Pancreas (tissue), 10 donors: ENCODE measurements around the gene SLC24A4. TPM values are rescaled to one million over a fixed set of nuclear protein-coding genes. Genes with fewer than 3 reads are reported as not detected.

Experiments
- ATAC-seq, 4 donors: fragments of 200-7000 bp; cut with Tn5 transposase; one replicate each; pipeline versions ENCODE4 v1.8.0 to v1.9.1; 2020; ENCODE audit warnings: mild to moderate bottlenecking in 4 of 4, moderate library complexity in 4 of 4
- DNase-seq, 6 donors: peaks; one replicate each; pipeline ENCODE4 v3.0.0-alpha.2; 2020
- FAIRE-seq: peaks from 2 replicates; lab custom pipeline; 2012; peaks lifted over from hg19 to GRCh38; lab: Jason Lieb, UNC
- H3K27ac ChIP-seq, 4 donors: fragments of 200-600 bp; sonication (generic); 1 replicate in 3 of 4; 2 replicates in 1 of 4; pipeline versions ENCODE4 v1.5.0 to v1.8.0; 2020
- H3K27me3 ChIP-seq, 4 donors: fragments of 200-600 bp; one replicate each; pipeline ENCODE4 v1.8.0; 2021
- H3K36me3 ChIP-seq, 3 donors: fragments of 200-600 bp; sonication (generic) in 1 of 3; one replicate each; pipeline versions ENCODE4 v1.5.0 to v1.8.0; 2020 to 2021
- H3K4me1 ChIP-seq, 3 donors: fragments of 200-600 bp; one replicate each; pipeline ENCODE4 v1.8.0; 2021
- H3K4me3 ChIP-seq, 4 donors: fragments of 200-600 bp; sonication (generic) in 2 of 4; one replicate each; pipeline versions ENCODE4 v1.5.0 to v1.8.0; 2020 to 2021
- H3K9me3 ChIP-seq, 4 donors: fragments of 200-600 bp; one replicate each; pipeline ENCODE4 v1.8.0; 2021
- WGBS, 2 donors: extraction: QIAGEN DNeasy Blood & Tissue Kit; methylation state at CpG; one replicate each; pipeline ENCODE4 v1.1.7; 2013; 5-methylcytosine and 5-hydroxymethylcytosine counted together
- intact Hi-C, 3 donors: fragments of 100-400 bp; cut with DNase I; formaldehyde crosslinking; loops; one replicate each; pipeline versions ENCODE4 v1.11.1 to v1.14.2; 2022
- polyA plus RNA-seq, 2 donors: library from polyadenylated mRNA; stranded (reverse); fragments of 200-250 nt; gene quantifications; one replicate each; pipeline ENCODE4 v1.2.3, GENCODE V29; 2013
- total RNA-seq, 6 donors: library from RNA; stranded (reverse); fragmentation: NEBNext Ultra II Directional in 4 of 6; extraction: Animal tissue kit (Norgen Biotek cat#: 25700) in 4 of 6; gene quantifications; one replicate each; pipeline versions ENCODE4 v1.2.1 to v1.2.4, GENCODE V29; 2021 to 2023
- TF ChIP-seq, protein P1 (sequence below), 4 donors: fragments of 200-600 bp; sonication (generic) in 3 of 4; IDR thresholded peaks; one replicate each; pipeline versions ENCODE4 v1.5.0 to v1.8.0; 2021; ENCODE audit warnings: antibody characterized with exemption in 4 of 4
- donor health status: healthy with polysubstance abuse.
- donor health status: DM: no; HTN: no; CAD: no; lungs with moderate emphysema.
- donor health status: DM: no; HTN: no; CAD: no.
- donor health status: control.
- donor health status: control.
- donor health status: Bipolar disorder and iron deficiency.
- donor health status: DM: yes; HTN: yes; CAD: no.
- donor health status: DM: no; HTN: no; CAD: no.
- donor health status: DM: no; HTN: no; CAD: no.
- donor health status: DM: yes; HTN: yes; CAD: no.

Gene SLC24A4
- total and polyA plus RNA-seq, 8 donors = 0.04 to 0.14 (median 0.07) TPM

DNA sequence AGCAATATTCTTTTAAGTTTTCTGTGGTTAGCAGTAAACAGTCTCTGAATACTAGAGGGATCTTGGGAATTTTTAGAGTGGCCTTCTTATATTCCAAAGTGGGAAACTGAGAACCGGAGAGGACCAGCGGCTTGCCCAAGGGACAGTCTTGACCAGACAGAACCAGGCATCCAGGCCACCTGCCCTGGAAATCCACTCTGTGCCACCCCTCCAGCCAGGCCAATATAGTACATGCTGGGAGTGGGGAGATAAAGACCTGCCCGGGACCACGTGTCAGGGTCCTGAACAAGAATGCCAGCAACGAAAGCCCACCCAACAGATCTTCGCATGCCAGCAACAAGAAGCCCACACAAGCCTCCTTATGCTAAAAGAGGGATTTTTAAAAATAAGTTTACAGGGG is 141.2 kb downstream of the SLC24A4 start:
- Histone ChIP-seq H3K4me3 (no peak overlapping the region), H3K4me1 (no peaks in the 10 kb centered on the region), H3K9me3 (no peaks in the 10 kb centered on the region), H3K27me3 (no peaks in the 10 kb centered on the region), H3K36me3 (no peaks in the 10 kb centered on the region), H3K27ac (no peak overlapping the region)
- DNase-seq (no peak), FAIRE-seq (no peak), ATAC-seq (no peak)
- 76 to 90% methylated on average over 6 of the region's 6 CpGs for WGBS, 2 donors
- intact Hi-C loops = no loop called here
- TF ChIP-seq, protein P1, sequence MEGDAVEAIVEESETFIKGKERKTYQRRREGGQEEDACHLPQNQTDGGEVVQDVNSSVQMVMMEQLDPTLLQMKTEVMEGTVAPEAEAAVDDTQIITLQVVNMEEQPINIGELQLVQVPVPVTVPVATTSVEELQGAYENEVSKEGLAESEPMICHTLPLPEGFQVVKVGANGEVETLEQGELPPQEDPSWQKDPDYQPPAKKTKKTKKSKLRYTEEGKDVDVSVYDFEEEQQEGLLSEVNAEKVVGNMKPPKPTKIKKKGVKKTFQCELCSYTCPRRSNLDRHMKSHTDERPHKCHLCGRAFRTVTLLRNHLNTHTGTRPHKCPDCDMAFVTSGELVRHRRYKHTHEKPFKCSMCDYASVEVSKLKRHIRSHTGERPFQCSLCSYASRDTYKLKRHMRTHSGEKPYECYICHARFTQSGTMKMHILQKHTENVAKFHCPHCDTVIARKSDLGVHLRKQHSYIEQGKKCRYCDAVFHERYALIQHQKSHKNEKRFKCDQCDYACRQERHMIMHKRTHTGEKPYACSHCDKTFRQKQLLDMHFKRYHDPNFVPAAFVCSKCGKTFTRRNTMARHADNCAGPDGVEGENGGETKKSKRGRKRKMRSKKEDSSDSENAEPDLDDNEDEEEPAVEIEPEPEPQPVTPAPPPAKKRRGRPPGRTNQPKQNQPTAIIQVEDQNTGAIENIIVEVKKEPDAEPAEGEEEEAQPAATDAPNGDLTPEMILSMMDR (IDR thresholded peaks at IDR 0.05) = no peak

GRCh38 chr14:92464716-92465115 is 141.8 kb downstream of the SLC24A4 start:
- Histone ChIP-seq H3K27ac (no peak overlapping the region), H3K4me1 (no peaks in the 10 kb centered on the region), H3K4me3 (no peak overlapping the region), H3K36me3 (no peaks in the 10 kb centered on the region), H3K27me3 (no peaks in the 10 kb centered on the region), H3K9me3 (no peaks in the 10 kb centered on the region)
- 77 to 81% methylated on average over 9 of the region's 9 CpGs for WGBS, 2 donors
- TF ChIP-seq, protein P1 (IDR thresholded peaks at IDR 0.05) = no peak
- intact Hi-C loops = no loop called here
- ATAC-seq = no peak
- FAIRE-seq = no peak
- no peak for DNase-seq

GRCh38 chr14:92465353-92466055 is 142.5 kb downstream of the SLC24A4 start:
- WGBS, 2 donors = 68 to 77% methylated on average over 10 to 13 of the region's 13 CpGs
- TF ChIP-seq, protein P1 (IDR thresholded peaks at IDR 0.05) = no peak
- Histone ChIP-seq H3K27me3 (no peaks in the 10 kb centered on the region), H3K27ac (no peak overlapping the region), H3K4me1 (no peaks in the 10 kb centered on the region), H3K9me3 (no peaks in the 10 kb centered on the region), H3K4me3 (no peak overlapping the region), H3K36me3 (no peaks in the 10 kb centered on the region)
- ATAC-seq (no peak), FAIRE-seq (no peak), DNase-seq (no peak)
- intact Hi-C loops = no loop called here

GRCh38 chr14:92466059-92466458 is 143.1 kb downstream of the SLC24A4 start:
- intact Hi-C loops = no loop called here
- FAIRE-seq (no peak), DNase-seq (no peak), ATAC-seq (peak in 2 of 4 donors; percentile 56 to 65)
- no peak overlapping the region for H3K4me3 ChIP-seq
- no peaks in the 10 kb centered on the region for H3K36me3 ChIP-seq
- WGBS, 2 donors = 47 to 79% methylated on average over 3 of the region's 3 CpGs
- H3K4me1 ChIP-seq = no peaks in the 10 kb centered on the region
- TF ChIP-seq, protein P1 (IDR thresholded peaks at IDR 0.05) = no peak
- H3K9me3 ChIP-seq = no peaks in the 10 kb centered on the region
- no peaks in the 10 kb centered on the region for H3K27me3 ChIP-seq
- H3K27ac ChIP-seq = no peak overlapping the region

DNA sequence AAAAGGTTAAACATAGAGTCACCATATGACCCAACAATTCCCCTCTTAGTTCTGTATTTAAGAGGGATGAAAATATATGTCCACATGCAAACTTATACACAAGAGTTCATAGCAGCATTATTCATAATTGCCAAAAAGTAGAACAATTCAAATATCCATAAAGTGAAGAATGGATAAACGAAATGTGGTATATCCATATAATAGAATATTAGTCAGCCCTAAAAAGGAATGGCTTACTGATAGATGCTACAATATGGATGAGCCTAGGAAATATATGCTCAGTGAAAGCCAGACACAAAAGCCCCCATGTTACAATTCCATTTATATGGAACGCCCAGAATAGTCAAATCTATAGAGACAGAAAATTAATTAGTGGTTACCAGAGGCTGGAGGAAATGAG is 146.6 kb downstream of the SLC24A4 start:
- intact Hi-C loops = no loop called here
- no peak overlapping the region for H3K27ac ChIP-seq
- H3K9me3 ChIP-seq = no peaks in the 10 kb centered on the region
- FAIRE-seq = no peak
- no peak overlapping the region for H3K4me3 ChIP-seq
- no peak for ATAC-seq
- no peaks in the 10 kb centered on the region for H3K4me1 ChIP-seq
- DNase-seq = no peak
- TF ChIP-seq, protein P1 (IDR thresholded peaks at IDR 0.05) = no peak
- no peaks in the 10 kb centered on the region for H3K36me3 ChIP-seq
- no peaks in the 10 kb centered on the region for H3K27me3 ChIP-seq
- 70 to 90% methylated on average over 2 of the region's 2 CpGs for WGBS, 2 donors
